Ascending aorta (tissue), 2 donors: ENCODE data around the gene LYRM1. TPM values are rescaled to one million over a fixed set of nuclear protein-coding genes. Genes with fewer than 3 reads are reported as not detected.

Experiments used
- DNase-seq, 2 donors: peaks; one replicate each; pipeline ENCODE4 v3.0.0-alpha.2; 2019; ENCODE audit warnings: low spot score in 2 of 2
- H3K27ac ChIP-seq, 2 donors: fragments of 200-600 bp; sonication (generic); one replicate each; pipeline ENCODE4 v1.5.1; 2016 to 2017; ENCODE audit warnings: mild to moderate bottlenecking in 1 of 2
- H3K27me3 ChIP-seq: fragments of 200-600 bp; sonication (generic); one replicate; pipeline ENCODE4 v1.5.1; 2017
- H3K36me3 ChIP-seq, 2 donors: fragments of 200-600 bp; sonication (generic); one replicate each; pipeline ENCODE4 v1.5.1; 2016
- H3K4me1 ChIP-seq, 2 donors: fragments of 200-600 bp; sonication (generic); one replicate each; pipeline ENCODE4 v1.5.1; 2016 to 2017; ENCODE audit warnings: mild to moderate bottlenecking in 1 of 2
- H3K4me3 ChIP-seq, 2 donors: fragments of 200-600 bp; sonication (generic); one replicate each; pipeline ENCODE4 v1.5.1; 2016 to 2017; ENCODE audit warnings: mild to moderate bottlenecking in 1 of 2
- H3K9me3 ChIP-seq, 2 donors: fragments of 200-600 bp; sonication (generic); one replicate each; pipeline ENCODE4 v1.5.1; 2016
- CTCF ChIP-seq, 3 experiments: fragments of 200-600 bp in 2 of 3; fragments of 450-650 bp in 1 of 3; sonication (generic) in 2 of 3; IDR thresholded peaks; one replicate each; pipeline ENCODE4 v1.5.1; 2016 to 2019; ENCODE audit warnings: antibody characterized with exemption in 3 of 3, mild to moderate bottlenecking in 1 of 3, moderate library complexity in 1 of 3
- intact Hi-C: fragments of 100-400 bp; cut with DNase I; formaldehyde crosslinking; loops from one replicate; pipeline ENCODE4 v1.15.1; 2023
- total RNA-seq: library from RNA; depleted of rRNA; stranded (reverse); fragments of >200 nt; gene quantifications from one replicate; pipeline ENCODE4 v1.1.0, GENCODE V29; 2016

LYRM1 gene
- total RNA-seq, 1 donor from 2014 or later = 3.9 TPM

- Histone ChIP-seq H3K27me3 (no peaks in the 10 kb centered on the region), H3K27ac (peak overlapping the region in 1 of 2 donors; percentile 73), H3K9me3 (no peaks in the 10 kb centered on the region), H3K4me1 (peaks cover 8 to 46% of the 10 kb centered on the region in 2 donors), H3K4me3 (no peak overlapping the region), H3K36me3 (no peaks in the 10 kb centered on the region)
- no peak for TF ChIP-seq CTCF (IDR thresholded peaks at IDR 0.05)
- intact Hi-C loops = loop anchor here (2.0 kb wide), 2 partner anchors 20 to 30 kb away; partner anchors contain the start of genes DCUN1D3 and LYRM1
- no peak for DNase-seq
Measured at GRCh38 chr16:20880867-20881502, 19.6 kb upstream of the LYRM1 start.

GRCh38 chr16:20881503-20881878 lies 19.1 kb upstream of the LYRM1 start:
- DNase-seq = no peak
- peaks cover 8 to 48% of the 10 kb centered on the region in 2 donors for H3K4me1 ChIP-seq
- H3K9me3 ChIP-seq = no peaks in the 10 kb centered on the region
- no peak overlapping the region for H3K4me3 ChIP-seq
- TF ChIP-seq CTCF (IDR thresholded peaks at IDR 0.05) = no peak
- intact Hi-C loops = loop anchor here (2.0 kb wide), 2 partner anchors 19 to 31 kb away; partner anchors contain the start of genes DCUN1D3 and LYRM1
- H3K27ac ChIP-seq = peak overlapping the region in 1 of 2 donors; percentile 73
- no peaks in the 10 kb centered on the region for H3K36me3 ChIP-seq
- H3K27me3 ChIP-seq = no peaks in the 10 kb centered on the region

GRCh38 chr16:20883554-20884239 lies 16.9 kb upstream of the LYRM1 start:
- no peak for TF ChIP-seq CTCF (IDR thresholded peaks at IDR 0.05)
- Histone ChIP-seq H3K4me1 (peaks cover 5 to 40% of the 10 kb centered on the region in 2 donors), H3K4me3 (no peak overlapping the region), H3K36me3 (no peaks in the 10 kb centered on the region), H3K27me3 (no peaks in the 10 kb centered on the region), H3K9me3 (no peaks in the 10 kb centered on the region), H3K27ac (peak overlapping the region; percentile 24 to 73)
- intact Hi-C loops = no loop called here
- DNase-seq = no peak

- TF ChIP-seq CTCF (IDR thresholded peaks at IDR 0.05) = no peak
- intact Hi-C loops = no loop called here
- H3K27me3 ChIP-seq = no peaks in the 10 kb centered on the region
- H3K27ac ChIP-seq = peak overlapping the region; percentile 24 to 28
- H3K9me3 ChIP-seq = no peaks in the 10 kb centered on the region
- H3K4me3 ChIP-seq = no peak overlapping the region
- DNase-seq = no peak
- no peaks in the 10 kb centered on the region for H3K36me3 ChIP-seq
- peaks cover under 1 to 38% of the 10 kb centered on the region in 2 donors for H3K4me1 ChIP-seq
Measured at GRCh38 chr16:20884240-20884556, 16.4 kb upstream of the LYRM1 start.

- Histone ChIP-seq H3K27me3 (no peaks in the 10 kb centered on the region), H3K4me3 (no peak overlapping the region), H3K27ac (peak overlapping the region in 1 of 2 donors; percentile 41), H3K9me3 (no peaks in the 10 kb centered on the region), H3K36me3 (peaks cover 0 to 3% of the 10 kb centered on the region in 2 donors), H3K4me1 (peaks cover 0 to 28% of the 10 kb centered on the region in 2 donors)
- TF ChIP-seq CTCF (IDR thresholded peaks at IDR 0.05) = no peak
- intact Hi-C loops = no loop called here
- DNase-seq = no peak
Measured at GRCh38 chr16:20886320-20886719, 14.3 kb upstream of the LYRM1 start.
